Erythroblast (primary cell): Measurements from ENCODE around the gene ZNFX1.

ENCODE experiments used
- GATA1 ChIP-seq: IDR thresholded peaks from 2 replicates; pipeline ENCODE4 v1.6.1; 2011; ENCODE audit warnings: low read depth, mild to moderate bottlenecking, control low read depth, low read length, moderate library complexity
- POLR2A ChIP-seq: IDR thresholded peaks from 2 replicates; pipeline ENCODE4 v1.6.1; 2011; ENCODE audit warnings: mild to moderate bottlenecking, low read length

DNA sequence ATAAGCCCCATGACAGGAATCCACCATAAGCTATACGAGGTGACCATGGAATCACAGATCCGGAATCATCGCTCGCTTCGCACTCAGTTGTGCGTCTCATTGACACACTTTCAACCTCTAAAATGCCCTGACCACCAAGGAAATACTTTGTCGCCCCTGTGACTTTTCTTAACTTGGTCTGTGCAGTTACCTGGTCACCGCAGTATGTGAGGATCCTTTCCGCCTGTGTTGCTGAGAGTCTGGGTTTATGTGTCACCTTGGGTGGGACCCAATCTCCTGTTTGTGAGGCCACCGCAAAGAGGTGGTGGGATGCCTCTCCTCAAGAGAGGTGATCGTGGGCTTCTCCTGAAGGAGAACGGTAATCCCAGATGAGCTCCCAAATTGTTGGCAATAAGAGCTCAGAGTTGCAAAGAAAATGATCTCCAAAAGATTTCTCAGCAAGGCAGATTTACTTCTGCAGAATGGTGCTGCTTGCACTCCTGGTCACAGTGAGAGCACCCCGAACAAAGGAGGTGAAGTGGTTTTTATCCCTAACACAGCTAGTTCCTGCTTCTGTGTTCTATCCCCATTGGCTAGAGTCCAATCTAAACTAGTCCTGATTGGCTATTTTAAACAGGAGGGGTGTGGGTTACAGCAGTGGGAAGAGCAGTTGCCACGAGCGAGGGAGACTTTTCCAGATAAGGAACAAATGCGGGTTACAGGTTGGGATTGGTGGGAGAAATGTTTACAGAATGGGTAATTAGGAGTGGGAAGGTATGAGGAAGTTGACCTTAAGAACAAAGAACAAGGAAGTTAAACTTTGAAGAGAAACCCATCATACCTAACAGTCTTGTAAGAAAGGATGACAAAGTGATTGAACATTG lies 9.1 kb upstream of the ZNFX1 start:
- TF ChIP-seq POLR2A (no peak), GATA1 (no peak)
